GM12864 (cell line): ENCODE results near the gene ZNF516.

Experiments
- DNase-seq: peaks from one replicate; pipeline ENCODE4 v3.0.0-alpha.2; 2011; ENCODE audit warnings: low read depth
- H3K4me3 ChIP-seq: 2 replicates; pipeline ENCODE4 v1.5.1; 2011; ENCODE audit warnings: mild to moderate bottlenecking, low read depth, low read length, control low read depth
- TF ChIP-seq, protein P1 (sequence below): IDR thresholded peaks from 2 replicates; pipeline ENCODE4 v1.5.1; 2011; ENCODE audit warnings: low read depth, mild to moderate bottlenecking, moderate library complexity, low read length, control low read depth, inconsistent platforms; ENCODE audit errors: missing control alignments

Gene ZNF516

DNA sequence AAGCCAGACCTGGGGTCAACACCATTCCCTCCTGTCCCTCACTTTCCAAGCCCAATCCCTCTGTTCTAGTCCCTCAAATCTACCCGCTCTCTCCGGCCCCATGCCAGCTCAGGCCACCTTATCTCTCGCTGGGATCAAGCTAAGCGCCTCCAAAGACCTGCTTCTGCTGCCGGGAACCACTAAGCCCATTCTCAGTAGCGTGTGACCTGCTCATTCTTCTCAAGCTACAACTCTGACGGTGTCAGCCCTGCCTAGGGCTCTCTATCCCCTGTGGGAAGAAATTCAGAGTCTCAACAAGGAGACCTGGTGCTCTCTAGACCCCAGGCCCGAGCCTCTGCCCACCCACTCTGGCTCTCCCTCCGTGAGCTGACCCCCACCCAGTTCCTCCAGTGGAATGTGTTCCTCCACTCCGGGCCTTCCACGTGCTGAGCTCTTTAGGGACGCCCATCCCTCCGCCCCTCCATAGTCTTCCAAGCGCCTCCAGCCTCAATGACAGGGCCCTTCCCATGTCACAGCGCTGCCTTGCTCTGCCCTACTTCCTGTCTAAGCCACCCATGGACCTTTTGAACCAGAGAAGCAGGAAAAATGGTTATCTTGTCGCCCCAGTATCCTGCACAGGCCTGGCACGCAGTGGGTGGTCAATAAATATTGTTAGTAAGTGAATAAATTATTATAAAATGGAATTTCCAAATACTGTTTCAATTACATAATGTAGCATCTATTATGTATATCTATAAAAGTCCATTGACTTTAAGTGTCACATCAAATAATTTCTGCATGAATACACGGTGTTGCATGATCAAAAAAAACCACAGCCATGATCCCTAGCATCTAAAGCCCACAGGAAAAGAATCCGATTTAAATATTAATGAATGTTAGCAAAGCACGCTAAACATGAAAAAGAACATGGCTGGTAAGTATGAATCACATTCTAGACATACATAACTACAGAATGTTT lies 127.6 kb downstream of the ZNF516 start:
- DNase-seq, result no peak
- no peak overlapping the region for H3K4me3 ChIP-seq
- TF ChIP-seq, protein P1, sequence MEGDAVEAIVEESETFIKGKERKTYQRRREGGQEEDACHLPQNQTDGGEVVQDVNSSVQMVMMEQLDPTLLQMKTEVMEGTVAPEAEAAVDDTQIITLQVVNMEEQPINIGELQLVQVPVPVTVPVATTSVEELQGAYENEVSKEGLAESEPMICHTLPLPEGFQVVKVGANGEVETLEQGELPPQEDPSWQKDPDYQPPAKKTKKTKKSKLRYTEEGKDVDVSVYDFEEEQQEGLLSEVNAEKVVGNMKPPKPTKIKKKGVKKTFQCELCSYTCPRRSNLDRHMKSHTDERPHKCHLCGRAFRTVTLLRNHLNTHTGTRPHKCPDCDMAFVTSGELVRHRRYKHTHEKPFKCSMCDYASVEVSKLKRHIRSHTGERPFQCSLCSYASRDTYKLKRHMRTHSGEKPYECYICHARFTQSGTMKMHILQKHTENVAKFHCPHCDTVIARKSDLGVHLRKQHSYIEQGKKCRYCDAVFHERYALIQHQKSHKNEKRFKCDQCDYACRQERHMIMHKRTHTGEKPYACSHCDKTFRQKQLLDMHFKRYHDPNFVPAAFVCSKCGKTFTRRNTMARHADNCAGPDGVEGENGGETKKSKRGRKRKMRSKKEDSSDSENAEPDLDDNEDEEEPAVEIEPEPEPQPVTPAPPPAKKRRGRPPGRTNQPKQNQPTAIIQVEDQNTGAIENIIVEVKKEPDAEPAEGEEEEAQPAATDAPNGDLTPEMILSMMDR, result no peak

GRCh38 chr18:76365561-76365960 lies 129.5 kb downstream of the ZNF516 start:
- TF ChIP-seq, protein P1, result no peak
- DNase-seq, result no peak
- no peak overlapping the region for H3K4me3 ChIP-seq

GRCh38 chr18:76364282-76365259 lies 130.5 kb downstream of the ZNF516 start:
- DNase-seq, result no peak
- TF ChIP-seq, protein P1, result no peak
- H3K4me3 ChIP-seq, result no peak overlapping the region; the same call in 1 of the 2 replicates

GRCh38 chr18:76363436-76364120 lies 131.5 kb downstream of the ZNF516 start:
- TF ChIP-seq, protein P1, result no peak
- DNase-seq, result no peak
- H3K4me3 ChIP-seq, result no peak overlapping the region

DNA sequence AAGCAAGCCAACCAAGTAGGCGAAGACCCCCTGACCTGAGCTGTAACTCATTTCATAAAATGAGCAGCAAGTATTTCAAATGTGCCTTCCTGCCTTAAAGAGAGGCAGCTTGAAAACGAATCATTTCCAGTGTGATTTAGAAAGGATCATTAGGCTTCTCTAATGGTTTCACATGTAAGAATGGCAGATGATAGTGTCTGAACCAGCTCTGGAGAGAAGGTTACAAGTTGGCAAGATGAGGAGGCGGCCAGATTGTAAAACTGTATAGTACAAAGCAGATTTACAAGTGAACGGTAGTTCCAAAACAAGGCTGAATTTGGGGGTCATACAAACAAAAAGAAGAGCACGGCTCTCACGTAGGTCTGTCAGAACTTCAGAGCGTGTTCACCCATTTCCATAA lies 132.4 kb downstream of the ZNF516 start:
- TF ChIP-seq, protein P1, result no peak
- H3K4me3 ChIP-seq, result no peak overlapping the region
- DNase-seq, result no peak

GRCh38 chr18:76361219-76361618 lies 133.8 kb downstream of the ZNF516 start:
- no peak overlapping the region for H3K4me3 ChIP-seq
- TF ChIP-seq, protein P1, result no peak
- DNase-seq, result no peak
